NCI-H1436 treated with DMSO at 0.1 percent for 48 hours (cell line): ENCODE measurements around the gene THRB.

ENCODE experiments used
- DNase-seq: peaks from one replicate; lab custom pipeline; 2025; lab: John Stamatoyannopoulos, UW

Gene THRB

DNA sequence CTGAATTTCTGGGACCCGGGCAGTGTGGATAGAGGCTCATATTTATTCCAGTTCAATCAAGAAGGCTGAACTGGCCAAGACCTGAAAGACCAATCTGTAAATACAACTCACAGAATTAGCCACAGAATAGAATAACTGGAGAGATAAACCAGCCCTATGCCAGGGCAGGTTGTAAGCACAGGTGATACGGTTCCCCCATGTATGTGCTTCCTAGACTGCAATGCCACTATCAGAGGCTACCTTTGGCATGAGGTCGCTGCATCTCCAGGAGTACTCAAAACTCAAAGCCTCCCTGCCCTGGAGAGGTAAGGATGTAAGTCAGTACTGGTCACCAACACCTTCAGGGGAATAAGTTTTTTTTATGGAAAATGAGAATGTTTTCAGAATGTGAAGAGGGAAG, 314.0 kb downstream of the THRB start:
- DNase-seq = no peak

- no peak for DNase-seq
Measured at GRCh38 chr3:24177201-24177600, 317.4 kb downstream of the THRB start.

DNA sequence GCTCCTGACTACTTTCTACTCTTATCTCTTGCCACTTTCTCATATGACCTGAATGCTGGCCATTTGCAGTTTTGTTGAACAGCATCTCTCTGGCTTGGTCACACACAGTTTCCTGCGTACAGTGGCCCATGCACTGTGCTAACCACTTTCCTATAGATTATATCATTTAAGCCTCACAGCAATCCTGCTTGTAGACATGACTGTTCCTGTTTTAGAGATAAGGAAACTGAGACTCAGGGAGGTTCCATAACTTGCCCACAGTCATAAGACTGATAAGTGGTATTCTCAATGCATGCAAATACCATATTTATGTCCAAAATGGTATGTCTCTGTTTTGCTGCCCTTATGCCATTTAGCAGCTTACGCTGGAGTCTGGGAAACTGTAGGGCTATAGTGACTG, 320.0 kb downstream of the THRB start:
- DNase-seq = no peak

- no peak for DNase-seq
Measured at GRCh38 chr3:24168977-24169376, 325.7 kb downstream of the THRB start.

DNA sequence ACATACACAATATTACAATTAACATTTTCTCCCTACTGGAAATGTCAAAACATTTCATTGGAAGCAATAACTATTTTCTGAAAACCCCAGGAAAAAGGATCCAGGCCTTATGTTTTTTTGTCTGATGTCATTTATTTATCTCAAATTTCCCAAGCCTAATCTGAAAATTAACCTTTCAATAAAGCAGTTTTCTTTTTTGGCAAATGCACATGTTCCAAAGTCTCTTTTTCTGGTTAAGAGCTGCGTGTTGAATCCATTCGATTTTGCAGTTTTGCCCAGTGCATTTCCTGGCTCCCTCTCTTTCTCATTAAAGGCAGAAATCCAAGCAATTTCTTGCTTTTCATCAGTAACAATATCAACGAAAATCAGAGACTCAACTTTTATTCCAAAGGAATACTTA, 327.2 kb downstream of the THRB start:
- DNase-seq = no peak

GRCh38 chr3:24166515-24166914, 328.1 kb downstream of the THRB start:
- DNase-seq = no peak

- DNase-seq = no peak
Measured at GRCh38 chr3:24165603-24165982, 329.1 kb downstream of the THRB start.

GRCh38 chr3:24164967-24165602, 329.6 kb downstream of the THRB start:
- DNase-seq = no peak

- DNase-seq = no peak
Measured at GRCh38 chr3:24162929-24163328, 331.7 kb downstream of the THRB start.

DNA sequence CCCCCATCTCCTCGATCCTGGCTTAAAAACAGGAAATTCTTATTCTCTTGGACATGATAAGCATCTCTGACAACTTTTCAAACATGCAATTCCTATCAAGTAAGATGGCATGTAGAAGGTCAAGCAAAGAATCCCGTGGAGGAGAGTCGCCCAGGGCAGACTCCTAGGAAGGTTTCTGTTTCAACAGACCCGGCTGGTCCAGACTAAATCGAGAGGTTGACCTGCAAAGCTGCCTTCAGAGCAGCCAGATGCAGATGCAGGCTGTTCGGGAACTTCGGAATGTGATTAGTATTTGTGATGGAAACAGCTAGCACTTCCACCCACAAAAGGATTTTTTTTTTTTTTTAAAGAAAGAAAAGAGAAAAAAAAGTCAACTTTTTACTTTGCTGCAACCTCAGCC, 332.8 kb downstream of the THRB start:
- no peak for DNase-seq

DNA sequence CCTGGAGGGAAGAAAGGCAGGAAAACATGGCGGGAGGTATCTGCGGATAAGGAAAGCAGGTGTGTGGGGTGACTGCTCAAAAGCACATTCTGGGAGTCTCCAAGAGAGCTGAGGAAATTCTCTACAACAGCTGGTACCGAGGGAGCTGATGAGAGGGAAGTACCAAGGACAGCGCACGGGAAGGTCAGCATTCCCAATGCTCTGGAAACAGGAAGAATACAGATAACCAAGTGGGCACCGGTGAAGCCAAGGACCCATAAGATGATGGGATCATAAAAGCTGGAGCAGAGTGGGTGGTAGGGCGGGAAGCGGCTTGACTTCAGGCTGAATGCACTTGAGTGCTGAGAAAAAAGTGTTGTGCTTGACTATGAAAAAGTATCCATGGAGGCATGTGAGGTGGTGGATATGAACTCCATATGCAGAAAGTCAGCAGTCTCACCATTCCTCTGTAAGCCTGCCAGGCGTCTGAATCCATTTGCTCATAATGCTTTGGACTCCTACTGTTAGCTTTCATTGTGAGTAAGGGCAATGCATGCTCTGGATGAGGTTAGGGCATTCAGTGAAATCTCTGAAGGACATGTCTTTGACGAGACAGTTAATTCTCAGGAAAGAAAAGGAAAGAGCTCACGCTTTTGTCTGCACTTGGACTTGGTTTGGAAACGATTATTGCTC, 334.1 kb downstream of the THRB start:
- DNase-seq = no peak

- no peak for DNase-seq
Measured at GRCh38 chr3:24158761-24159454, 335.7 kb downstream of the THRB start.

DNA sequence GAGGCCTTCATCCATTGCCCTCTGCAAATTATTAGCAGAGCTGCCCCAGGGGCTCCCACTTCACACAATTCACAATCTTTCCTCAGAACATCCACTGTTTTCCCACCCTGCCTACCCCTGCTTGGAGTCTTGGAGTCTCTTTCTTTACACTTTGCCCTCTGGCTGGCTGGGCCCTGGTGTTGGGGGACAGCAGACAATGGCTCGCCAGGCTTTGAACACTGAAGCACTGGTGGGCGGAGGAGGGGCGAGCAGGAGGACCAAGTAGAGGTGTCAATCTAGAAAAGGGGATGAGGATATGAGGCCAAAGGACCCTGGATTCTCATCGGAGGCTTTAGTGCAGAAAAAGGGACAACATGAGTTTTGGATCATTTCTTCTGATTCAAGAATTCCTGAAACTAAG, 337.5 kb downstream of the THRB start:
- no peak for DNase-seq

- no peak for DNase-seq
Measured at GRCh38 chr3:24156466-24156865, 338.2 kb downstream of the THRB start.

GRCh38 chr3:24155276-24155675, 339.4 kb downstream of the THRB start:
- no peak for DNase-seq

- no peak for DNase-seq
Measured at GRCh38 chr3:24154781-24155180, 339.9 kb downstream of the THRB start.

DNA sequence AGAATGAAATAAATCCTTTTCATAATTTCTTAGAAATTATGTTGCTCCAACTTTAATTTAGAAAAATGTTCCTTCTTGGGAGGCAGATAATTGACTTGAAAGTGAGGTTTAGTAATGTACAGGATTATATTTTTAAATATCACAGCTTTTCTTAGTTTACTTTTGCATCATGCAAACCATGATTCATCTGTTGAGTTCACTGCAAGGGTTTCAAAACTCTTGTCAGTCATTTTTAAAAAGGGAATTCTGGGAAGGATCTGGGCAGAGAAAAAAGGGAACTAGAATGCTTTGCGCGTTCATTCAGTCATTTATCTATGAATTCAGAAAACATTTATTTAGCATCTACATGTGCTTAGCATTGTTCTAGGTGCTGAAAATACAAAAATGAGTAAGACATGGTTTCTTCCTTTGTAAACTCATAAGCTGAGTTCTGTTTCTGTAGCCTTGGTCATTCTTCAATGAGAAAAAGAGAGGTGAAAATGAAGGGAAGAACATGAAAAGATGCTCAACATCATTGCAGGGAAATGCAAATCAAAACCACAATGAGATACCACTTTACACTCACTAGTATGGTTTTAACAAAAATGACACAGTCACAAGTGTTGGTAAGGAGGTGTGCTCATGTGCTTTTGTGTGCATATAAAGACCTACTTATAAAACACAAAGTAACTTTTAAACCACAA, 340.5 kb downstream of the THRB start:
- DNase-seq = no peak

DNA sequence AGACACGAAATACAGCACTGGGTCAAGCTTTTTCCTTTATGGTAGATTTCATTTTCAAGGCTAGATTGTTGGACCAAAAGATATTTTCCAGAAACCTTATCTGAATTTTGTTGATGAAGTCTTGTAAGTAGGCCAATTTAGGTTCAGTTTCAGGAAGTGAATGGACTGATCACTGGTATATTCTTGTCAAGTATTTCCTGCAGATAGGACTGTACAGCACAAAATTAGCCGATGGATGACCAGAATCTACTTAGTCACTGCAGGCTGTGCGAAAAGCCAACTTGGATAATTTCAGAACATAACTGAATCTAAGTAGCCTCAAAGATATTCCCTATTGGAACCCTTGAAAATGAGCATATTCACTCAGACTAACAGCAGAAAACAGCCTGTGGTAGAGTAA, 343.1 kb downstream of the THRB start:
- no peak for DNase-seq

DNA sequence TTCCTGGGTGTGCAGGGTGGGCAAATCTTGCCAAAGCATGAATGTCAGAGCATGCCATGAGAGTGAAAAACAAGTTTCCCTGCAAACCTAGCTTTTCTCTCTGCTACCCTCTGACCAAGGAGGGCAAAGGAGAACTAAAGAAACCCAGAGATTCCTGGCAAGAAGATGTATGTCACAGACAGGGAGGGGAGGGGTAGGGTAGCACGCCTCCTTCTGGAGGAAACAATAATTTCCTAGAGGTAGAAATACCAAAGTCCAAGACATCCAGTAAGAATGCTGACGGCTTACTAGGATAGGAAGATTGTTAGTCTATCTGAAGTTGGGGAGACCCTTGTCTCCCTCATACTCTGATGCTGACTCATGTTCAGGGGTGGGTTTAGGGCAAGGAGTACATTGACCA, 345.6 kb downstream of the THRB start:
- no peak for DNase-seq

- no peak for DNase-seq
Measured at GRCh38 chr3:24145981-24146822, 348.4 kb downstream of the THRB start.

DNA sequence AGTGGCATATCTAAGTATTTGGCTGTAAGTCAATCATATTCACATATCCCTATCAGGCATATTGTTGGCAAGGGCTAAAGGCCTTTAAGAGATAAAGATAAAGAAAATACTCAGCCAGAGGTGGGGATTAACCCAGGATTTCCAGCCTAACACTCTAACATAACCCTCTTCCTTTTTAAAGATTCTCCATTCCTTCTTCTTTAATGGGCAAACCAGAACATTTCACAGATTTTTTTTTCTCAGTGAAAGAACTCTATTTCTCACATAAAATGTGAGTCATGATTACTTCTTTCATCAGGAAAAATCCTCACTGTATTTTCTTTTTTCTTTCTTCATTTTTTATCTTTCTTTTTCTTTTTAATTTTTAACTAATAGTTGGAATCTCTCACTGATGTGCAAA, 349.2 kb downstream of the THRB start:
- no peak for DNase-seq

DNA sequence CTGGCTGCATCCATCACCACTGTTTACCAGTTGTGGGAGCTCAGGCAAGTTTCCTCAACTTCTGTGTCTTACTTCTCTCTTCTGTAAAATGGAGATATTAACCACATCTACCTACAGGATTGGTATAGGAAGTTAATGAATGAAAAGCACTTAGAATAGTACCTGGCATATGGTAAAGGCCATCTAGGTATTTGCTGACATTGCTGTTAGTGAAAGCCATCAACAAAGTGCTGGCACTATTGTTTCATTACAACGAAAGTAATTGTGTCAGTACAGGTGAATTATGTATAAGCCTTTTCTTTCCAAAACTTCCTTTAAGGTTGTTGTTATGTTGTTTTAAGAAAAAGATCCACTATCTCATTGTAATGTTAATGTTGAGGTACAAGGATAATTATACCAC, 352.5 kb downstream of the THRB start:
- no peak for DNase-seq
